NCI-H1436 (cell line): ENCODE data around the gene FBP1.
A peak's percentile ranks its signal among the peaks of the same experiment; 100 is the strongest.

ENCODE experiments used
- DNase-seq: peaks from one replicate; lab custom pipeline; 2025; lab: John Stamatoyannopoulos, UW

Gene FBP1

GRCh38 chr9:94656200-94656599, 16.9 kb upstream of the FBP1 start:
- no peak for DNase-seq

- DNase-seq = no peak
These were observed 16.4 kb upstream of the FBP1 start for GRCh38 chr9:94655739-94656138.

DNA sequence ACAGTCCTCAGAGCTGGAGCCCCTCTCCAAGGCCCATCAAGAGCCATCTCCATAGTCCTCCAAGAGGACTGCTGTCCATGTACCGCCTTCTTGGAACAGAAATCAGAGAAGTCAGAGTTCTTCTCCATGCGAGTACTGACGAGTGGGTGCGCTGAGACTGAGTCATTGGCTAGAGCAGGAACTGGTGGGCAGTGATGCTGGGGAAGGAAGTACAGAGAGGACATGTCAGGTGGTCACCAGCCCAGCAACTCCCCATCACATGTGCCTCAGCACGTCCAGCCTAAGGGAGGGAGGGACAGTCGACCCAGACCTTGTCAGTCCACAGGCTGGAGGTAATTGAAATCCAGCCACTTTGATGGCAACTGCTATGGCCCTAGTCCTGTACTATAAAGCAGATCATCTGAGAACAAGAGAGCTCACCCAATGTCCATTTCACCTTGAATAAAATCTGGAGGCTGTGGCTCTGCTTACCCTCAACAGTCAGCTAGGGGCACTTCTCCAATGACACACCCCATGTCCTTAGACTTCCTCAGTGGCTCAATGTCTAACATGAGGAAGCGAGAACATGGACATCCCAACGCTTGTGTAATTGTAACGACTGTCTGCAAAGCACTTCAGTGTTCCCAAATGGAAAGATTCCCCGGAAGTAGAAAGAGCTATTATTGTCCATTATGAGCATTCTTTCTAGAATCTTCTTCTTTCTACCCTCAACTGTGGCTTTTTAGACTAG, 15.0 kb upstream of the FBP1 start:
- DNase-seq = no peak

DNA sequence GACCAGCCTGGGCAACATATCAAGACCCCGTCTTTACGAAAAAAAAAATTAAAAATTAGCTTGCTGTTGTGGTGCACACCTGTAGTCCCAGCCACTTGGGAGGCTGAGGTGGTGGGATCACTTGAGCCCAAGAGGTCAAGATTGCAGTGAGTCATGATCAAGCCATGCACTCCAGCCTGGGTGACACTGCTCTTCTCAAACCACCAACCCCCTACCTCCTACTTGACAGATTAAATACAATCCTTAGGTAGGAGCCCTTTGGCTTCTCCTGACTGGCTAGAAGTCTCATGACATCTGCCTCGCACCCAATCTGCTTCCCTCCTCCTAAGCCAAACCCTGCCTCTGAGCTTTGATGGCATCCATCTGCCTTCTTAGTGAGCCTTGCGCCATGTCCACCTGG, 11.6 kb upstream of the FBP1 start:
- no peak for DNase-seq

GRCh38 chr9:94649100-94649819, 9.9 kb upstream of the FBP1 start:
- DNase-seq = no peak

DNA sequence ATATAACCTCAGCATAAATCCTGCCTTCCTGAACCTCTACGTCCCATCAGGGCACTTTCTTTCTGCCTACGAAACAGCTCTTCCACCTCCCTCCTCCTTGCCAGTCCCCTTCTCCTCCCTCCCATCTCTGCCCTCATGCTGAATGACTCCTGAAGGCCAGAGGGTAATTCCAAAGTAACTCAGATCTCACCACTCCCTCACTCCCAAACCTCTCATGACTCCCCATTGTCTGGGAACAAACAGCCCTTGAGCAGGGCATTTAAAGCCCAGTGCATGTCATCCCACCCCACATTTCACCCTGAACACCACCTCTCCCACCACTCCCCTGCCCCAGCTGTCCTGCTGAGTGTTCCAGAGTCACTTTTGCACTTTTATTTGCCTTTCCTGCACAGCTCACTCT, 8.9 kb upstream of the FBP1 start:
- DNase-seq = no peak

GRCh38 chr9:94645901-94646300, 6.6 kb upstream of the FBP1 start:
- DNase-seq = no peak

GRCh38 chr9:94644543-94644942, 5.2 kb upstream of the FBP1 start:
- DNase-seq = no peak

DNA sequence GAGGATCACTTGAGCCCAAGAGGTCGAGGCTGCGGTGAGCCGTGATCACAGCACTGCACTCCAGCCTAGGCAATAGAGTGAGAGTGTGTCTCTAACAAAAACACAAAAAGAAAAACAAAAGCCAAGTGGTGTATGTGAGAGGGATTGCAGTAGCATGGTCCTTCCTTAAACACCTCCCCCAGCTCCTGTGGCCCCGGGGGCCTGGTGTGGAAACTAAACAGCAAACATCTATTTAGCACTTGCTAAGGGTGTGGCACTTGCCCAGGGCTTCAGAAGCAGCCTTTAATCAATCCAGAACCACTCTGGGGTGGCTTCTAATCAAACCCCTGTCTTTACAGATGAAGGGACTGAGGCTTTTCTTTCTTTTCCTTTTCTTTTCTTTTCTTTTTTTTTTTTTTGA, 4.4 kb upstream of the FBP1 start:
- no peak for DNase-seq

DNA sequence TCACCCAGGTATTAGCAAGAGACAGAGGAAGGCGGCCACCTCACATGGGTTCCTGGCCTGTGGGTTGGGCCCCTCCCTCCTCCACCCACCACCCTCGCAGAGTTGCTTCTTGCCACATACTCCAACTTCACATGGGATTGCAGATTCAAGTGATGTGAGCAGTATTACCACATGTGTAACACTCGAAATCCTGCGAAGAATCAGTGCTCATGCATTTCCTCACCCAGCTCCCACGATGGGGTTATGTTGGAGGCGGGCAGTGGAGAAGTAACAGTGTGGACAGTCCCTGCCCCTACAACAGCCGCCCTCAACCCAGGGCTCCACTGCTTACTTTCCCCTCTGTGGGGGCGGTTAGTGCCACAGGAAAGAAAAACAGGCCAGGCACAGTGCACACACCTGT, 3.9 kb upstream of the FBP1 start:
- no peak for DNase-seq

- no peak for DNase-seq
These were observed 3.2 kb upstream of the FBP1 start for GRCh38 chr9:94642501-94642900.

DNA sequence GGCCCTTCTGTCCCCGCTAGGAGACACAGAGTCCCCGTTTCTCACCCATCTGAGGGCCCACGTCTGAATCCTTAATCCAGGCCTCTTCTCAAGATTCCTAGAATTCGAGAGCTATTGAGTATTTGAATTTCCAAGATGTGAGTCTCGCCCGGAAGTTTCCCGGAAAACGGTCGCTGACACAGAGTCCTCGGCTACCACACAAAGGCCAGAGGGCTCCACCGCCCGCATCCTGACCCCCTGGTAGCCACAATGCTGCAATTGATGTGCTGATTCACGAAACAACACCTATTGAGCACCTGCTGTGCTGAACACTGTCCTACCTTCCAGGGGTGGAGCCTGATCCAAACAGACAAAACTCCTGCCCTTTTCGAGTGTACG, 670 bp upstream of the FBP1 start:
- DNase-seq = no peak

DNA sequence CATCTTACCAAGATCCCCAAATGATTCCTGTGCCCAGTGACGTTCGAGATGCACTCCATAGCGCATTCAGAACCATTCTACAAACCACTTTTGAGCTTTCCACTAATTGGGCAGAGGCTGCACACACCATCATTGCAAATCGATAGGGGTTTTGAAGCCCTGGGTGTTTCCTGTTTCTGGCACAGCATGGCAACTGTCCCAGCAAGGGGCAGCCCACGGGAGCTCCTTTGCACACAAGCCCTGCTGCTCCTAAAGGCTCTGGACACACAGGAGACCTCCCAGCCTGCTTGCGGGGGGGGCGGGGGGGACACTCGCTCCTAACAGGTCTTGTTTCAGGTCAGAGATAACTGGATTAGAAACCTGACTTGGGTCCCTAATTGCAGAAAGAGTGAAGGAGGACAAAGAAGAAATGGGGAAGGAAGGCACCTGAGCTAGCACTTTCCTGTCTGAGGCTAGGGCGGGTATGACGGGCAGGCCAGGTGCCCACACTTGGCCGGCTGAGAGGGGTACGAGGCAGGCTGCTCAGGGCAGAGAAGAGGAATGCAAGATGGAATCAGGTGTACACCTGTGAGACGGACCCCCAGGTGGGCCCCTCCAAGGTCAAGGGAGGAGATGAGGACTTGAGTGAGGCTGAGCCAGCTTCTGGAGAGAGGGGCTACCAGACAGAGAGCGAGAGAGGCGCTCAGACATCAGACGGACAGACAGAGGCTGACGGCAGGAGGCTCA, 820 bp downstream of the FBP1 start:
- no peak for DNase-seq

DNA sequence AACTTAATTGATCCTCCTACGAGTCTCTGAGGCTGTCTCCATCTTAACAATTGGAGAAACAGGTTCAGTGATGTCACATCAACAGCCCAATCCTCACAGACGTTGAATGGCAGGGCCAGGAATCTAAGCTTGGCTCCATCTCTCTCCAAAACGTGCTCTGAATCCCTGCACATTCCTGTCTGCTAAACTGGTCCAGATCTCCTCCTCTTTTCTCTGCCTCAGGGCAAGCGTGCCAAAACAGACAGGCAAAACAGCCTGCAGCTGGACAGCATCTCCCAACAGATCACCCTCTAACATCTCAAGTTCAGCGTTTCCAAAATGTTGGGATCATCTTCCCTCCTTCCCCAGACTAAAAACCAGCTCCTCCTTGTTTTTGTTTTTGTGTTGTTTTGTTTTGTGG, 6.6 kb downstream of the FBP1 start:
- DNase-seq = no peak

GRCh38 chr9:94631599-94631998, 7.7 kb downstream of the FBP1 start:
- no peak for DNase-seq

DNA sequence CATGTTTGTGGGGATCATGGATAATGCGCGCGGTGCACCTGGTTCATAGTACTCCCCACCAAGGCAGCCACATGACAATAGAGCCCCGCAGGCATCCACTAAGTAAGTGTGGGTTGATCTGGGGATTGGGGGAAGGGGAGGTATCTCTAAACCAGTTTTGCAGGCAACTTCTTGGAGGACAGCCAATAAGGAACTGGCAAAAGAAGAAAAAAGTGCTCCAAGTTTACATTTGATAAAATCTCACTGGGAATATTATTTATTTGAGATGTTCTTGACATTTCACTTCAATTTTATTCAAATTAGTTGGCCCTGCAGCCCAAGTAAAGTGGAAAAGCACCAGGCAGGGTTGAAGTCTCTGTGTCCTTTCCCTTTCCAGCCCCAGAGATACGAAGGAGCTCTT, 8.5 kb downstream of the FBP1 start:
- DNase-seq = no peak

GRCh38 chr9:94630281-94630680, 9.0 kb downstream of the FBP1 start:
- DNase-seq = no peak

- no peak for DNase-seq
These were observed 12.0 kb downstream of the FBP1 start for GRCh38 chr9:94627287-94627686.

GRCh38 chr9:94625835-94626234, 13.5 kb downstream of the FBP1 start:
- no peak for DNase-seq

GRCh38 chr9:94624629-94625028, 14.7 kb downstream of the FBP1 start:
- no peak for DNase-seq

DNA sequence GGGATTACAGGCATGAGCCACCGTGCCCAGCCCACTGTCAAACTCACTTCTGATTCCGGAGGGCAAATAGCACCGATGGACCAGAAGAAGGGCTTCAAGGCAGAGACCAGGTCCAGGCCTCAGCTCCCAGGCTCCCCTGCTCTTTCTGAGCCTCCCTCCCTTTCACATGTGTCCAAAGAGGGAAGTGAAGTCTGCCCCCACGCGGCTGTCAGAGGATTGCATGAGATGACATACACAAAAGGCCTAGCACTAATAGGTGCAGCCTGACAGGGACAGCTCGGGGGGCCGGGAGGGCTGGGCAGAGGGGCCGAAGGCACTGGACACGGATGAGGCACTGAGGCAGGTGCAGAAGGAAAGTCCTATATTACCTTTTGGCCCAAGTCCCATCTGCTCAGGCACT, 16.1 kb downstream of the FBP1 start:
- peak; percentile 6 for DNase-seq

DNA sequence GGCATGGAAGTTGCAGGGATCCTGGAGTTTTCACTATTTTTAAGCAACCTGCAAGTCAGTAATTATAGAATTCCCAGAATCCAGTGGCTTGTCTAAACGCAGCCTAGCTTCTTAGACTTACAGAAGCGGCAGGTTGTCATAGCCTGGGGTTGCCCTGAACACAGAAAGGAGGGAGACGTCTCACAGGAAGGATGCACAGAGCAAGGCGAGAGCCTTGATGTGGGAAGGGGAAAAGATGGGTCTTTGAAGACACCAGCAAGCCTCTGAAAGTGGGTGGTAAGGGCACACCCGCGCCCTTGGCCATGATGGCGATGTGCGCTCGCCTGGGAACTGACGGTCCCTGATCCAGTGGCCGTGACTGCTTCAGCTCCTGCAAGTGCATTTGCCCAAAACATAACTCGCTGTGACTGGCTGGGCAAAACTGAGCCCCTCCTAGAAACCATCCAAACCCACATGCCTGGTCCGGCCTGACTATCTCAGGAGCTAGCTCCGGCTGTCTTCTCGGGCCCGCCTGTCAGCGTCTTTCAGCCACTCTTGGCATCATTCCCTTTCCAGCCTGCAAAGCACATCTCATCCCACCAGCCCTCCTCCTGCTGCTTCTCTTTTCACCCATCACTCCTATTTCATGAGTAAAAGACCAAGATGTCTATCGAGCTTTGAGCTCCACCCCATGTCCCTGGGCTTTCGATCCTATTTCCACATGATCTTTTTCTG, 17.1 kb downstream of the FBP1 start:
- DNase-seq = no peak

- DNase-seq = no peak
These were observed 20.3 kb downstream of the FBP1 start for GRCh38 chr9:94619026-94619425.
